EL (cell line): ENCODE results near the gene FAM13C.

Experiments
- DNase-seq: peaks from one replicate; pipeline ENCODE4 v3.0.0-alpha.2; 2016

The FAM13C gene

GRCh38 chr10:59360605-59361405 lies 1.5 kb downstream of the FAM13C start:
- DNase-seq: no peak

- DNase-seq: no peak
Measured at GRCh38 chr10:59358576-59358975, 3.8 kb downstream of the FAM13C start.

GRCh38 chr10:59354434-59354833 lies 7.9 kb downstream of the FAM13C start:
- DNase-seq: no peak

GRCh38 chr10:59350558-59350957 lies 11.8 kb downstream of the FAM13C start:
- no peak for DNase-seq

GRCh38 chr10:59346321-59346720 lies 16.0 kb downstream of the FAM13C start:
- DNase-seq: no peak

- DNase-seq: no peak
Measured at GRCh38 chr10:59342723-59343122, 19.6 kb downstream of the FAM13C start.

GRCh38 chr10:59342000-59342399 lies 20.3 kb downstream of the FAM13C start:
- DNase-seq: no peak

GRCh38 chr10:59340285-59340684 lies 22.1 kb downstream of the FAM13C start:
- DNase-seq: no peak

GRCh38 chr10:59339351-59339750 lies 23.0 kb downstream of the FAM13C start:
- no peak for DNase-seq

GRCh38 chr10:59337201-59337652 lies 25.1 kb downstream of the FAM13C start:
- peak; percentile 4 for DNase-seq

- DNase-seq: peak; percentile 4
Measured at GRCh38 chr10:59336632-59337031, 25.7 kb downstream of the FAM13C start.

GRCh38 chr10:59335497-59335896 lies 26.9 kb downstream of the FAM13C start:
- DNase-seq: no peak

GRCh38 chr10:59333701-59334100 lies 28.6 kb downstream of the FAM13C start:
- DNase-seq: no peak

GRCh38 chr10:59332581-59332980 lies 29.8 kb downstream of the FAM13C start:
- DNase-seq: no peak

GRCh38 chr10:59331661-59332060 lies 30.7 kb downstream of the FAM13C start:
- DNase-seq: no peak

- no peak for DNase-seq
Measured at GRCh38 chr10:59325116-59325515, 37.2 kb downstream of the FAM13C start.

GRCh38 chr10:59324597-59324996 lies 37.8 kb downstream of the FAM13C start:
- no peak for DNase-seq

- no peak for DNase-seq
Measured at GRCh38 chr10:59323831-59324401, 38.4 kb downstream of the FAM13C start.

GRCh38 chr10:59323036-59323459 lies 39.3 kb downstream of the FAM13C start:
- DNase-seq: no peak

GRCh38 chr10:59322131-59322530 lies 40.2 kb downstream of the FAM13C start:
- no peak for DNase-seq

GRCh38 chr10:59320355-59320754 lies 42.0 kb downstream of the FAM13C start:
- DNase-seq: no peak

GRCh38 chr10:59319854-59320253 lies 42.5 kb downstream of the FAM13C start:
- DNase-seq: no peak

- DNase-seq: no peak
Measured at GRCh38 chr10:59317066-59317465, 45.3 kb downstream of the FAM13C start.

GRCh38 chr10:59315465-59315864 lies 46.9 kb downstream of the FAM13C start:
- no peak for DNase-seq

- no peak for DNase-seq
Measured at GRCh38 chr10:59314268-59314667, 48.1 kb downstream of the FAM13C start.
